H1 (cell line): ENCODE measurements around the gene DNAJB14. TPM values are rescaled to one million over a fixed set of nuclear protein-coding genes. Genes with fewer than 3 reads are reported as not detected.

Experiments used
- CTCF ChIA-PET: fragments of 300-600 bp; sonication (Branson Sonifier 250); formaldehyde crosslinking; loops from one replicate; lab custom pipeline; 2021; ENCODE audit not compliant: partially characterized antibody; lab: Charles Lee
- POLR2A ChIA-PET: fragments of 300-600 bp; sonication (Branson Sonifier 250); formaldehyde crosslinking; loops from one replicate; lab custom pipeline; 2021; ENCODE audit warnings: inconsistent platforms; ENCODE audit not compliant: partially characterized antibody; lab: Charles Lee
- DNase-seq, 2 experiments: peaks; one replicate each; pipeline versions ENCODE4 v3.0.0 to v3.0.0-alpha.2; 2010 to 2022; ENCODE audit warnings: low spot score in 2 of 2, low read depth in 1 of 2, mixed read lengths in 1 of 2
- FAIRE-seq: peaks from 2 replicates; lab custom pipeline; 2011; peaks lifted over from hg19 to GRCh38; lab: Jason Lieb, UNC
- H2AFZ ChIP-seq: 2 replicates; pipeline ENCODE4 v1.8.1; 2012; ENCODE audit warnings: low read length, inconsistent platforms
- H2AK5ac ChIP-seq: 2 replicates; pipeline ENCODE4 v1.6.1; 2013; ENCODE audit warnings: low read depth, low read length
- H2BK120ac ChIP-seq: replicated peaks from 2 replicates; pipeline ENCODE3; 2013; ENCODE audit warnings: low read depth, low read length, inconsistent platforms
- H2BK12ac ChIP-seq: 2 replicates; pipeline ENCODE4 v1.6.1; 2013; ENCODE audit warnings: low read depth, low read length
- H2BK15ac ChIP-seq: 2 replicates; pipeline ENCODE4 v1.6.1; 2013; ENCODE audit warnings: low read length
- H2BK20ac ChIP-seq: 2 replicates; pipeline ENCODE4 v1.6.1; 2013; ENCODE audit warnings: low read length
- H2BK5ac ChIP-seq: 2 replicates; pipeline ENCODE4 v1.6.1; 2013; ENCODE audit warnings: low read depth, low read length
- H3K14ac ChIP-seq: 2 replicates; pipeline ENCODE4 v1.6.1; 2013; ENCODE audit warnings: inconsistent platforms; ENCODE audit not compliant: insufficient read length
- H3K18ac ChIP-seq: 2 replicates; pipeline ENCODE4 v1.6.1; 2013; ENCODE audit warnings: low read length; ENCODE audit errors: extremely low read depth
- H3K23ac ChIP-seq: 2 replicates; pipeline ENCODE4 v1.6.1; 2013; ENCODE audit warnings: inconsistent platforms; ENCODE audit not compliant: insufficient read length
- H3K23me2 ChIP-seq: 2 replicates; pipeline ENCODE4 v1.6.1; 2013; ENCODE audit warnings: low read depth, low read length
- H3K27ac ChIP-seq: 2 replicates; pipeline ENCODE4 v1.6.1; 2011; ENCODE audit warnings: low read depth, low read length, inconsistent platforms
- H3K27me3 ChIP-seq, 4 experiments: replicated peaks in 1 of 4; 1 replicate in 1 of 4; 2 replicates in 3 of 4; pipeline versions ENCODE4 v1.6.1 to v1.8.1; 2011 to 2013; ENCODE audit warnings: low read length in 3 of 4, mild to moderate bottlenecking in 3 of 4, inconsistent platforms in 2 of 4, mixed read lengths in 2 of 4, moderate library complexity in 1 of 4; ENCODE audit not compliant: control insufficient read depth in 3 of 4, insufficient read depth in 3 of 4; ENCODE audit errors: extremely low read depth in 1 of 4
- H3K36me3 ChIP-seq, 4 experiments: 2 replicates each; pipeline versions ENCODE4 v1.6.1 to v1.8.1; 2011 to 2013; ENCODE audit warnings: mild to moderate bottlenecking in 4 of 4, low read length in 3 of 4, moderate library complexity in 2 of 4, control low read depth in 1 of 4, inconsistent platforms in 1 of 4; ENCODE audit not compliant: insufficient read depth in 4 of 4, control insufficient read depth in 2 of 4
- H3K4ac ChIP-seq: replicated peaks from 2 replicates; pipeline ENCODE3; 2013; ENCODE audit warnings: low read length, low read depth, mixed read lengths, inconsistent platforms; ENCODE audit not compliant: insufficient read length
- H3K4me1 ChIP-seq, 4 experiments: replicated peaks in 1 of 4; 1 replicate in 1 of 4; 2 replicates in 3 of 4; pipeline versions ENCODE4 v1.6.1 to v1.8.1; 2011 to 2013; ENCODE audit warnings: low read length in 3 of 4, inconsistent platforms in 2 of 4, mixed read lengths in 1 of 4; ENCODE audit not compliant: insufficient read depth in 4 of 4, control insufficient read depth in 3 of 4
- H3K4me2 ChIP-seq, 2 experiments: 2 replicates each; pipeline versions ENCODE4 v1.6.1 to v1.8.1; 2011 to 2013; ENCODE audit warnings: low read depth in 2 of 2, low read length in 2 of 2, control low read depth in 1 of 2, inconsistent platforms in 1 of 2, mild to moderate bottlenecking in 1 of 2; ENCODE audit not compliant: insufficient read depth in 1 of 2
- H3K4me3 ChIP-seq, 4 experiments: fragments of 200-600, 300-600 bp in 1 of 4; sonication (generic), shearing (Covaris generic), sonication (Bioruptor Twin) in 1 of 4; 2 replicates each; pipeline versions ENCODE4 v1.5.1 to v1.8.1; 2011 to 2016; ENCODE audit warnings: low read length in 4 of 4, low read depth in 3 of 4, control low read depth in 2 of 4, inconsistent platforms in 2 of 4, mild to moderate bottlenecking in 2 of 4, mixed read lengths in 1 of 4, moderate library complexity in 1 of 4; ENCODE audit not compliant: insufficient read depth in 2 of 4; ENCODE audit errors: extremely low read depth in 1 of 4
- H3K56ac ChIP-seq: replicated peaks from 2 replicates; pipeline ENCODE3; 2013; ENCODE audit warnings: low read depth, mild to moderate bottlenecking, mixed read lengths, low read length, inconsistent platforms; ENCODE audit not compliant: insufficient read length
- H3K79me1 ChIP-seq: 2 replicates; pipeline ENCODE4 v1.6.1; 2013; ENCODE audit warnings: low read depth, low read length, control low read depth
- H3K79me2 ChIP-seq, 2 experiments: 2 replicates each; pipeline versions ENCODE4 v1.6.1 to v1.8.1; 2012 to 2013; ENCODE audit warnings: low read length in 2 of 2, mild to moderate bottlenecking in 2 of 2, inconsistent platforms in 1 of 2; ENCODE audit not compliant: insufficient read depth in 2 of 2, control insufficient read depth in 1 of 2
- H3K9ac ChIP-seq, 4 experiments: replicated peaks in 1 of 4; 1 replicate in 1 of 4; 2 replicates in 3 of 4; pipeline versions ENCODE4 v1.6.1 to v1.8.1; 2011 to 2013; ENCODE audit warnings: low read depth in 3 of 4, low read length in 3 of 4, control low read depth in 2 of 4, mild to moderate bottlenecking in 2 of 4, moderate library complexity in 2 of 4, inconsistent platforms in 1 of 4; ENCODE audit errors: extremely low read depth in 1 of 4
- H3K9me3 ChIP-seq, 2 experiments: 2 replicates each; pipeline versions ENCODE4 v1.6.1 to v1.8.1; 2012 to 2013; ENCODE audit warnings: mild to moderate bottlenecking in 2 of 2, moderate library complexity in 2 of 2, control low read depth in 1 of 2, inconsistent platforms in 1 of 2, low read depth in 1 of 2, low read length in 1 of 2, mixed read lengths in 1 of 2; ENCODE audit not compliant: insufficient read depth in 2 of 2
- H4K20me1 ChIP-seq, 2 experiments: replicated peaks in 1 of 2; 2 replicates each; pipeline versions ENCODE3 to v1.8.1; 2011 to 2013; ENCODE audit warnings: inconsistent platforms in 2 of 2, low read length in 2 of 2, mild to moderate bottlenecking in 1 of 2; ENCODE audit not compliant: insufficient read depth in 2 of 2, control insufficient read depth in 1 of 2
- H4K5ac ChIP-seq: 2 replicates; pipeline ENCODE4 v1.6.1; 2013; ENCODE audit warnings: low read length, low read depth, mixed read lengths, inconsistent platforms; ENCODE audit not compliant: insufficient read length
- H4K8ac ChIP-seq: 2 replicates; pipeline ENCODE4 v1.8.0; 2013; ENCODE audit warnings: mild to moderate bottlenecking, moderate library complexity, low read length, inconsistent platforms; ENCODE audit not compliant: insufficient read depth; ENCODE audit errors: extremely low read depth
- H4K91ac ChIP-seq: replicated peaks from 2 replicates; pipeline ENCODE3; 2013; ENCODE audit warnings: low read length, mixed read lengths, inconsistent platforms; ENCODE audit not compliant: insufficient read length
- CTCF ChIP-seq, 3 experiments: IDR thresholded peaks; 1 replicate in 2 of 3; 2 replicates in 1 of 3; pipeline versions ENCODE4 v1.5.1 to v1.6.1; 2011; ENCODE audit warnings: low read length in 3 of 3, mild to moderate bottlenecking in 3 of 3, inconsistent platforms in 2 of 3, low read depth in 1 of 3, moderate library complexity in 1 of 3; ENCODE audit not compliant: insufficient read depth in 1 of 3; ENCODE audit errors: control extremely low read depth in 1 of 3
- FOSL1 ChIP-seq: IDR thresholded peaks from 2 replicates; pipeline ENCODE4 v1.6.1; 2011; ENCODE audit warnings: mild to moderate bottlenecking, low read depth, low read length, moderate library complexity; ENCODE audit not compliant: insufficient read depth
- RAD21 ChIP-seq, 2 experiments: IDR thresholded peaks in 1 of 2; conservative IDR thresholded peaks in 1 of 2; 2 replicates each; pipeline ENCODE4 v1.6.1; 2011; ENCODE audit warnings: low read depth in 2 of 2, low read length in 2 of 2, improper control_type of control experiment in 1 of 2, inconsistent platforms in 1 of 2, mild to moderate bottlenecking in 1 of 2, moderate library complexity in 1 of 2
- WGBS, 2 experiments: shearing (Covaris generic) in 1 of 2; methylation state at CpG; one replicate each; pipeline versions ENCODE4 v1.1.6 to v1.1.7; 2013 to 2015; ENCODE audit warnings: low lambda C conversion rate in 2 of 2, mixed read lengths in 2 of 2, inconsistent platforms in 1 of 2, low coverage in 1 of 2, missing lambda C conversion rate in 1 of 2; ENCODE audit not compliant: insufficient replicate concordance in 2 of 2, insufficient coverage in 1 of 2, insufficient read length in 1 of 2; ENCODE audit errors: extremely low coverage in 1 of 2, missing lambda C conversion rate in 1 of 2; 5-methylcytosine and 5-hydroxymethylcytosine counted together
- polyA plus RNA-seq, 7 experiments: library from polyadenylated mRNA; depleted of rRNA in 3 of 7; stranded (reverse) in 5 of 7; unstranded in 2 of 7; fragments of >200 nt in 5 of 7; fragments of 200-250 nt in 2 of 7; gene quantifications; 1 replicate in 5 of 7; 2 replicates in 1 of 7; 4 replicates in 1 of 7; pipeline versions ENCODE4 v1.2.1 to v1.2.3, GENCODE V29; 2011 to 2013; ENCODE audit warnings: missing spikeins in 2 of 7, mixed read lengths in 2 of 7
- total RNA-seq: library from RNA; stranded (reverse); fragmentation: NEBNext Ultra II Directional; extraction: Animal tissue kit (Norgen Biotek cat#: 25700); gene quantifications from 2 replicates; pipeline ENCODE4 v1.2.1, GENCODE V29; 2021

Gene DNAJB14
- total and polyA plus RNA-seq, 2 of the 8 experiments (the other 6 are each of a cell fraction or from before 2014, with no cell fraction given): 3.4 to 35.4 TPM

GRCh38 chr4:99885063-99885664 is 61.3 kb downstream of the DNAJB14 start:
- no peak overlapping the region for H3K18ac ChIP-seq
- no peak overlapping the region for H3K27ac ChIP-seq
- no peaks in the 10 kb centered on the region for H3K27me3 ChIP-seq
- no peak overlapping the region for H4K8ac ChIP-seq
- H3K23me2 ChIP-seq: no peaks in the 10 kb centered on the region
- no peak overlapping the region for H2AFZ ChIP-seq
- H3K4me1 ChIP-seq: no peaks in the 10 kb centered on the region
- no peak overlapping the region for H2BK5ac ChIP-seq
- no peak overlapping the region for H3K14ac ChIP-seq
- H3K9ac ChIP-seq: no peak overlapping the region
- no peaks in the 10 kb centered on the region for H3K79me1 ChIP-seq
- H3K56ac ChIP-seq: no peak overlapping the region
- no peak overlapping the region for H2BK20ac ChIP-seq
- H4K20me1 ChIP-seq: peaks cover 2 to 4% of the 10 kb centered on the region in 2 experiments
- 93% methylated on average over 2 of the region's 2 CpGs; no CpG with 5 or more reads in 1 of the 2 experiments for WGBS, 2 experiments
- CTCF ChIA-PET: interaction anchor here (0.6 to 2.7 kb wide), 17 partner anchors 33 to 1764 kb away, joined by 3 to 13 read pairs (median 3); no protein-coding TSS in a partner anchor
- no peak overlapping the region for H3K4ac ChIP-seq
- H3K79me2 ChIP-seq: peaks cover 0 to 11% of the 10 kb centered on the region in 2 experiments; a peak in 2 of 4 replicates
- H3K4me3 ChIP-seq: no peak overlapping the region
- H4K5ac ChIP-seq: no peak overlapping the region
- no peak overlapping the region for H3K4me2 ChIP-seq
- no peak overlapping the region for H3K23ac ChIP-seq
- H2AK5ac ChIP-seq: no peak overlapping the region
- no peak overlapping the region for H2BK12ac ChIP-seq
- H2BK120ac ChIP-seq: no peak overlapping the region
- no peak overlapping the region for H4K91ac ChIP-seq
- POLR2A ChIA-PET: interaction anchor here (0.9 to 1.1 kb wide), 2 partner anchors 64 to 77 kb away, joined by 3 to 4 read pairs; no protein-coding TSS in a partner anchor
- FAIRE-seq (no peak), DNase-seq (no peak)
- peaks cover 0 to 23% (median 6%) of the 10 kb centered on the region in 4 experiments; a peak in 4 of 8 replicates for H3K36me3 ChIP-seq
- H3K9me3 ChIP-seq: no peaks in the 10 kb centered on the region
- no peak overlapping the region for H2BK15ac ChIP-seq
- TF ChIP-seq CTCF (IDR thresholded peaks at IDR 0.05; ENCODE audit: control extremely low read depth in 1 of 3, insufficient read depth in 1 of 3, low read depth in 1 of 3, low read length in 3 of 3): peak in 2 of 3 experiments; percentile 42 to 49; a peak in 2 of 4 replicates
- no peak for TF ChIP-seq FOSL1
- peak; percentile 71 to 79 for TF ChIP-seq RAD21 (IDR thresholded peaks at IDR 0.05 in 1 of 2, conservative IDR thresholded peaks at IDR 0.05 in 1 of 2; ENCODE audit: low read depth in 2 of 2, low read length in 2 of 2)
- TF ChIP-seq, all 59 proteins: peak for 2
